Measurements from ENCODE around the gene PRXL2B.

Gene PRXL2B

GRCh38 chr1:2630498-2631135 is 44.0 kb downstream of the PRXL2B start:
- no peak overlapping the region for H3K27ac Mint-ChIP-seq
- no peak for DNase-seq (ENCODE audit: low spot score)
- H3K9me3 Mint-ChIP-seq: peaks cover 10% of the 10 kb centered on the region
- H3K27me3 Mint-ChIP-seq (ENCODE audit: low read depth): peaks cover 38% of the 10 kb centered on the region
- H3K4me3 Mint-ChIP-seq: no peak overlapping the region
- peaks cover 2% of the 10 kb centered on the region for H3K36me3 Mint-ChIP-seq (ENCODE audit: low read depth)
- no peaks in the 10 kb centered on the region for H3K4me1 Mint-ChIP-seq (ENCODE audit: low read depth)

DNA sequence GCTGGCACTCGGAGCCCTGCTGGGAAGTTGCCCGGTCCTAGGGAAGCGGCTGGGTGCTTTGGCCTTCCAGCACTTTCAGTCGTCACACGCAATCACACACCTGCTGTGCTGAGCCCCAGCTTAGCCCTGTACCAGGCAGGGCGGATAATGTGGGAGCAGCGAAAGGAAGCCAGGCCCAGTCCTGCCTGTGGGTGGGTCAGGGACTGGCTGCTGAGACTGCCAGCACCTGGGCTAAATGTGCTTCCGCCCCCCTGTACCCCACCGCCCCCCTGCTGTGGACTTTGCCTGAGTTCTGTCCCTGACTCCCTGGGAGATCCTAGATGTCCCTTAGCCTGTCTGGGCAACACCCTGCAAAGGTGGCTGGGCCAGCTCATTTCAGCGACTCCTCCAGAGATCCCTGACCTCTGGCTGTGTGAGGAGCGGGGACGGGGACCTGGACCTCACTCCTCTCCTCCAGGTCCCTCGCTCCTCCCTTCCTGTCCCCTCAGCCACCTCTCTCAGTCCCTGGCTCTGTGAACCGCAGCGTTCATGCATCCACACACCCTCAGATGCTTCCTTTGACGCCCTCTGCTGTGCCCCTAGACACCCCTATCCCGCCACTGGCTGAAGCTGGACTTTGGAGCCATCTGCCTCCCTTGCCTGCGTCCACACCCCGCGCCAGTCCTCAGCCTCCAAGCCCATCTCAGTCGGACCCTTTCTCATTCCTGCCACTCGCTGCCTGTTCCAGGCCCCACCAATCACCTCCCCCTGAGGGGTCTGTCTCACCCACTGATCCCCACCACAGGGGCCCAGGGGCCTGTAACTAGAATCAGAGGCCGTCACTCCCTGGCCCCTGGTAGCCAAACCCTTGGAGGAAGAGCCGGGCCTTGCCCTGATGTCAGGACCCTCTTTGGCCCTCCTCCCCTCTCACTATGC is 44.8 kb downstream of the PRXL2B start:
- Mint-ChIP-seq H3K4me1 (ENCODE audit: low read depth) (no peaks in the 10 kb centered on the region), H3K27ac (no peak overlapping the region), H3K4me3 (no peak overlapping the region), H3K36me3 (ENCODE audit: low read depth) (peaks cover 2% of the 10 kb centered on the region), H3K27me3 (ENCODE audit: low read depth) (peaks cover 30% of the 10 kb centered on the region), H3K9me3 (peaks cover 17% of the 10 kb centered on the region)
- DNase-seq (ENCODE audit: low spot score): no peak

- Mint-ChIP-seq H3K4me3 (no peak overlapping the region), H3K9me3 (peaks cover 22% of the 10 kb centered on the region), H3K4me1 (ENCODE audit: low read depth) (no peaks in the 10 kb centered on the region), H3K27ac (no peak overlapping the region), H3K27me3 (ENCODE audit: low read depth) (peaks cover 25% of the 10 kb centered on the region), H3K36me3 (ENCODE audit: low read depth) (peaks cover 2% of the 10 kb centered on the region)
- no peak for DNase-seq (ENCODE audit: low spot score)
These were observed 45.5 kb downstream of the PRXL2B start for GRCh38 chr1:2632051-2632430.

DNA sequence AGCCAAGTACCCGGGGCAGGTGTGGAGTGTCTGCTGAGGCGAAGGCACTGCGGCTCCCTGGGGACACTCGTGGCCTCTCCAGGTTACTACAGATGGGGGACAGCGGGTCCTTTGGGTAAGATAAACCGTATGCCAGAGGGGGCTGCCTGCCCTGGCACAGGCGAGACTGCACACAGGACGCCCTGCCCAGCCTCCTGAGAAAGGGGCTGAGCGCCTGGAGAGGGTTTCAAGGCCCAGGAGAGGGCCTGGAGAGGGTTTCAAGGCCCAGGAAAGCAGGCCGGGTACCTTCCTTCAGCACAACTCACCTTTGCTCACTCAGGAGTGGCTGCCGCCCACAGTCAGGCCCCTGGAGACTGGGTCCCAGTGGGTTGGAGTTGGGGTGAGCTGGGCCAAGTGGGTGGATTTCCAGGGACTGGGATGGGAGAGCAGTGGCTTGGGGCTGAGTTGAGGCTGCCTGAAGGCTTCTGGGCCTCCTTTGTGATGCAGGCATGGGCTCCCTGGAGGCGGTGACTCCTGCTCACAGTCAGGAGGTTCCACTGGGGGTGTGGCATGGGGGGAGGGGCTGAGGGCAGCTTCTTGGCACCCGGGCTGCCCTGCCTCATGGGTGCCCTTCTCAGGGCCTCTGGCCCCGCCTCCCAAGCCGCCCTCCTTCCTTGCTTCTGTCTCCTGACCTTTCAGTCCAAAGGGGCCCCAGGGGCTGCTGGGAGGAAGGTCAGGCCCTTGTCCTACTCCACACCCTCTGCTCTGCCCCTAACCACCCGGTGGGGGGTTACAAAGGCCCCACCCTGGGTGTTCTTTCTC is 46.2 kb downstream of the PRXL2B start, which contains the start of gene MMEL1:
Gene MMEL1, minus strand, starts transcription at position 456 of the 801 bp plus-strand sequence. CDS start 3,532 bp downstream, outside the sequence.
- H3K36me3 Mint-ChIP-seq (ENCODE audit: low read depth): peaks cover 2% of the 10 kb centered on the region
- peaks cover 27% of the 10 kb centered on the region for H3K9me3 Mint-ChIP-seq
- H3K4me1 Mint-ChIP-seq (ENCODE audit: low read depth): no peaks in the 10 kb centered on the region
- no peak for DNase-seq (ENCODE audit: low spot score)
- no peak within 1 kb of the TSS for H3K4me3 Mint-ChIP-seq
- no peak within 1 kb of the TSS for H3K27ac Mint-ChIP-seq
- peaks cover 19% of the 10 kb centered on the region for H3K27me3 Mint-ChIP-seq (ENCODE audit: low read depth)

GRCh38 chr1:2633366-2633935 is 46.9 kb downstream of the PRXL2B start:
- Mint-ChIP-seq H3K36me3 (ENCODE audit: low read depth) (peaks cover 2% of the 10 kb centered on the region), H3K9me3 (peaks cover 27% of the 10 kb centered on the region), H3K4me3 (no peak overlapping the region), H3K27me3 (ENCODE audit: low read depth) (peaks cover 14% of the 10 kb centered on the region), H3K27ac (no peak overlapping the region), H3K4me1 (ENCODE audit: low read depth) (no peaks in the 10 kb centered on the region)
- no peak for DNase-seq (ENCODE audit: low spot score)

DNA sequence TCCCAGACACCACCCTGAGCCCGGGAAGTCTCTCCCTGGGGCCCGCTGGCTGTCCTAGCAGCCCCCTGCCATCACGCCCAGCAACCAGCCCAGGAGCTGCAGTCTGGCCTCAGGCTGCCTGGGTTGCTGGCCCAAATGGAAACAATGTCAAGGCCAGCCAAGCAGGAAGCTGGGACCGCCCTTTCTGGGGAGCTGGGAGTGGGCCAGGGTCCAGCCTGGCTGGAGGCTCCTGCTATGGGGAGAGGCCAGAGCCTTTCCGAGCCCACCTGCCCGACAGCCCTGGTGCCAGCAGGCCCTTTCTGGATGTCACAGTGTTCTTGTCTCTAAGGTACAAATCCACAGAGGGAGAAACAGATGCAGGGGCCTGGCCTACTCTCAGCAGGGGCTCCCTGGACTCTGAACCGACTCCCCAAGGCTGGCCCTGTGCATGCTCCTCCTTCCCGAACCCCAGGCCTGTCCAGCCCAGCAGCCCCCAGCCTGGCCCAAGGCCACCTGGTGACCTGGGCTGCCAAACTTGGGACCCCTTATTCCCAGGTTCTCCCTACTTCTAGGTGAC is 47.4 kb downstream of the PRXL2B start:
- H3K36me3 Mint-ChIP-seq (ENCODE audit: low read depth): peaks cover 2% of the 10 kb centered on the region
- H3K9me3 Mint-ChIP-seq: peaks cover 27% of the 10 kb centered on the region
- H3K27ac Mint-ChIP-seq: no peak overlapping the region
- DNase-seq (ENCODE audit: low spot score): no peak
- no peaks in the 10 kb centered on the region for H3K4me1 Mint-ChIP-seq (ENCODE audit: low read depth)
- H3K4me3 Mint-ChIP-seq: no peak overlapping the region
- peaks cover 14% of the 10 kb centered on the region for H3K27me3 Mint-ChIP-seq (ENCODE audit: low read depth)

DNA sequence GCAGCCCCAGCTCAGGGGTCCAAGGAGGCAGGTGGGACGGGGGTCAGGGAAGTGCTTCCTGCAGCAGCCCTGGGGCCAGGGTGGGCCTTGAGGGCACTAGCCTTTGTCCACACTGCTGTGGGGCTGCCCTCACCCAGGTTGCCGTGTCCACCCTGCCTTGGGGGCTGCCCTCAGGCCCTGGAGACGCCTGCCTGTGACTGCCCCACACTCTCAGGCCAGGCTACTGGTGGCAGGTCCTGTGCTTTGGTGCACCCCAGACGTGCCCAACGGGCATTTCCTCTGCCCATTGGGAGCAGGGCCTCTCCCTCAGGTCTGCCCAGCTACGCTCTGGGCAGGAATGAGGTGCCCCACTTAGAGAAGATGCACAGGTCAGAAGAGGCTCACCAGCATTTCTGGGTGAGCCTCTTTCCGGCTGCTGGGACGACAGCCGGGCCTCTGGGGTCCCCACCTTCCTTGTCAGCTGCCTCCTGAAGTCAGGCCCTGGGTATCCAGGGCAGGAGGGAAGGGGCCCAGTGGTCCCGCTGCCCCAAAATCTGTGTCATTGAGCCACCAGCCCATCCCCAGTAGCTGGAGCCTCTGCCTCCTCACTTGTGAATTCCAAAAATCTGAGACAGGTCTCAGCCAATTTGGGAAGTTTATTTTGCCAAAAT is 48.9 kb downstream of the PRXL2B start:
- Mint-ChIP-seq H3K4me1 (ENCODE audit: low read depth) (no peaks in the 10 kb centered on the region), H3K9me3 (peaks cover 21% of the 10 kb centered on the region), H3K36me3 (ENCODE audit: low read depth) (peaks cover 2% of the 10 kb centered on the region), H3K4me3 (no peak overlapping the region), H3K27ac (no peak overlapping the region), H3K27me3 (ENCODE audit: low read depth) (peaks cover 4% of the 10 kb centered on the region)
- DNase-seq (ENCODE audit: low spot score): no peak

DNA sequence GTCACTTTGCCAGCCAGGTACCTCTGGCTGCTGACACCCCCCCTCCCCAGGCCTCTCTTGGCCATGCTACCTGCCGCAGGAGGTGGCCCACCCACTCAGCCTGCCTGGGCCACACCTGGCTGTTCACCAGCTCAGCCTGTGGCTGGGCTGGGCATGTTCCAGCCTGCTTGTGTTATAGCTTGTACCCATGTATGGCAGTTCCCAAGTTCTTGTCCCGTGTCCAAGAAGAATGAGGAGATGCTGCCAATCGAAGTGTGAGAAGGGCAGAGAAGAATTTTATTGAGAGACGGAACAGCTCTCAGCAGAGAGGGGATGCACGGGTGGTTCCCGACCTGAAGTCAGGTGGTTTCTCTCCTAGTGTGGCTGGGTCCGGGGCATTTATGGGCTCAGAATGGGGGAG is 50.2 kb downstream of the PRXL2B start:
- no peak for DNase-seq (ENCODE audit: low spot score)
- Mint-ChIP-seq H3K36me3 (ENCODE audit: low read depth) (no peaks in the 10 kb centered on the region), H3K4me3 (no peak overlapping the region), H3K27me3 (ENCODE audit: low read depth) (no peaks in the 10 kb centered on the region), H3K4me1 (ENCODE audit: low read depth) (no peaks in the 10 kb centered on the region), H3K27ac (no peak overlapping the region), H3K9me3 (peaks cover 16% of the 10 kb centered on the region)

DNA sequence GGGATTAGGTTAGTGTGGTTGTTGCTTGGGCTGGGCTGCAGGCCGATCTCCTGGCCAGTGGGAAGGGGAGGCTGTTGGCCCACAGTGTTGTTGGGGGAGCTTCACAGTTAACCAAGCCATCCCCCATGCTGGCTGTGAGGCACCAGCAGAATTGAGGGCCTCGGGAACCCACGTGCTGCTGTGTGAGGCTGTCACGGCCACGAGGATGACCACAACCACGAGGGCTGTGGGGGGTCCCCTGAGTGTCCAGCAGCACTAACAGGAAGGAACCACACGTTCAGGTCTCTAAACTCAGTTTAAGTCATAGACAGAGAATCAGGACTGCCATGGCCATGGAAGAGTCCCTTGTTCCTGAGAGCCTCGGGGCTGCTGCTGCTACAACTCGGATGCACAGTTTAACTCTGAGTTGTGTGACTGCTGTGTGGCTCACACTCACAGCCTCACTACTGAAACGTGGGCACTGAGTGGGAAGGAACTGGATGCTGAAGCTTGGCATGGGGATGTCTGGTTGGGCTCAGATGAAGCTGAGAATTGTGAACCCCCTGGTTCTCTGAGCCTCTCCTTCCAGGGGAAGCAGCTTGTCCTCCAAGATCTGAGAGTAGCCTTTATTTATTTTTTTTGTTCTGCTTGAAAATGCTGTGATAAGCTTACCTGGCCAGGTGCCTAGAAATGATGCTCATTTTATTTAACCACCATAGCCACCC is 51.0 kb downstream of the PRXL2B start:
- H3K27ac Mint-ChIP-seq: no peak overlapping the region
- no peak for DNase-seq (ENCODE audit: low spot score)
- H3K36me3 Mint-ChIP-seq (ENCODE audit: low read depth): no peaks in the 10 kb centered on the region
- H3K9me3 Mint-ChIP-seq: peaks cover 16% of the 10 kb centered on the region
- H3K4me3 Mint-ChIP-seq: no peak overlapping the region
- H3K4me1 Mint-ChIP-seq (ENCODE audit: low read depth): peaks cover 2% of the 10 kb centered on the region
- no peaks in the 10 kb centered on the region for H3K27me3 Mint-ChIP-seq (ENCODE audit: low read depth)

- Mint-ChIP-seq H3K9me3 (peaks cover 16% of the 10 kb centered on the region), H3K4me1 (ENCODE audit: low read depth) (peaks cover 2% of the 10 kb centered on the region), H3K4me3 (no peak overlapping the region), H3K27me3 (ENCODE audit: low read depth) (no peaks in the 10 kb centered on the region), H3K36me3 (ENCODE audit: low read depth) (no peaks in the 10 kb centered on the region), H3K27ac (no peak overlapping the region)
- no peak for DNase-seq (ENCODE audit: low spot score)
These were observed 52.0 kb downstream of the PRXL2B start for GRCh38 chr1:2638466-2639115.

DNA sequence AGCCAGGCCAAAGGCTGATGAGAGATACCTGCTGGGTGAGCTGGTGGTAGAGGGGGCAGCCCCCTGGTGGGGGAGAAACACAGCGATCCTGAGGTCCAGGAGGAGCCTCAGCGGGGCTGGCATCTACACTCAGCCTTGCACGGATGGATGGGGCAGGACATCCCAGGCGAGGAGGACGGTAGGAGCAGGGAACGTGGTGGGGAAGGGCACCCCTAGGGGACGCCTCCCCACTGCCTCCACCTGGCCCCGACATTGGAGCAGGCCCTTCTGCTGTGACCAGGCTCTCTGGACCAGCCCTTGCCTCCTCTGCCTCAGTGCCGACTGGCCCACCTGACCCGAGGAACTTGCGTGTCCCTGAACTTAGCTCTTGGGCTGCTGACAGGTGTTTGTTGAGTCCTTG is 52.6 kb downstream of the PRXL2B start:
- H3K9me3 Mint-ChIP-seq: peaks cover 16% of the 10 kb centered on the region
- H3K4me1 Mint-ChIP-seq (ENCODE audit: low read depth): peaks cover 2% of the 10 kb centered on the region
- DNase-seq (ENCODE audit: low spot score): no peak
- no peak overlapping the region for H3K4me3 Mint-ChIP-seq
- no peaks in the 10 kb centered on the region for H3K36me3 Mint-ChIP-seq (ENCODE audit: low read depth)
- no peaks in the 10 kb centered on the region for H3K27me3 Mint-ChIP-seq (ENCODE audit: low read depth)
- H3K27ac Mint-ChIP-seq: no peak overlapping the region

Measured in T-helper 2 cell treated with Interferon-gamma antibody and Interleukin-4, amounts not matched to agents 5 μg/mL and 100 μg/mL, for 36 hours (primary cell).